ENCODE data around the gene PRDX1.
"Not testable (repeated sequence)": the region's sequence is repeated elsewhere in the genome, so short reads cannot be mapped to it uniquely, and the experiment has no call there.

Gene PRDX1

DNA sequence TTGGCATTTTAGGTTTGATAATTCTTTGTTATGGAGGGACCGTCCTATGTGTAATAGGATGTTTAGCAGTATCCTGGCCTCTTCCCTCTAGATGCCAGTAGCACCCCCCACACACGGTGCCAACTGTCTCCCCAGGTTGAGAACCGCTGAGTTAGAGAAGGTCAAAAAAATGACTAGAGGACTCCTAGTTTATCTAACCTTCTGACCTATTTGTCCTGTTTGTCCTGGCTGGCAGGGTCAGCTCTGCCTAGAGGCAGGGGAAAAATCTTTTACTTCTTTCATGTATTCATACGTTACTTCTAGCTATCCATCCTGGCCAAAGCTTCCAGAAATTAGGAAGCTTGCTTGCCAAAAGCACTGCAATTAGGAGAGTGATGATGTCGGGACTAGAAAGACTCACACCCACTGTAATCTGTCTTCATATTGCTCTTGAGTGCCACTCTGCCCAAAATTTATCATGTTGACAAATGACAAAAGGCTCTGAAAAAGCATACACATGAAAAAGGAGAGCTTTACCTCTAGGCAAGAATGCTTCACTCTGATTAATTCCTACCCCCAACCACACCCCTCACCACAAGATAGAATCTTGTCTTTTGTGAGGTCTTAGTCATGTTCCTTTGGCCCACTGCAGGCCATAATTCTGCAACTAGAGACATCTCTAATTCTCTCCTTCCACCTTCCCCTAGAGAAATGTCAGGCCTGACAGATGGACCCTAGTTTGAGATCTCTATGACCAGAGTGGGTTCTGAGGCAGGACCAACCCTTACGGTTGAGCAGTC lies 14.5 kb upstream of the PRDX1 start:
- DNase-seq, result peak; percentile 48

DNA sequence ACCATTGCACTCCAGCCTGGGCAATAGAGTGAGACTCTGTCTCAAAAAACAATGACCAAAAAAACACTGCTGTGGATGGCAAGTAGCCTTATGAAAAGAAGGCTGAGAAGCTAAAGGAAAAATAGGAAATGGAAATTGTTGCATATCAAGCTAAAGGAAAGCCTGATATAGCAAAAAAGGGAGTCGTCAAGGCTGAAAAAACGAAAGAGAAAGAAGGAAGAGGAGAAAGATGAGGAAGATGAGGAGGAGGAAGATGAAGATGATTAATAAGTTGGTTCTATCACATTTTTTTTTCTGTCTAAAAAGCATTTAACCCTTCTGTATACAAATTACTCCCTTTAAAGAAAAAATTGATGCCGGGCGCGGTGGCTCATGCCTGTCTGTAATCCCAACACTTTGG lies 10.2 kb upstream of the PRDX1 start:
- no peak for DNase-seq

DNA sequence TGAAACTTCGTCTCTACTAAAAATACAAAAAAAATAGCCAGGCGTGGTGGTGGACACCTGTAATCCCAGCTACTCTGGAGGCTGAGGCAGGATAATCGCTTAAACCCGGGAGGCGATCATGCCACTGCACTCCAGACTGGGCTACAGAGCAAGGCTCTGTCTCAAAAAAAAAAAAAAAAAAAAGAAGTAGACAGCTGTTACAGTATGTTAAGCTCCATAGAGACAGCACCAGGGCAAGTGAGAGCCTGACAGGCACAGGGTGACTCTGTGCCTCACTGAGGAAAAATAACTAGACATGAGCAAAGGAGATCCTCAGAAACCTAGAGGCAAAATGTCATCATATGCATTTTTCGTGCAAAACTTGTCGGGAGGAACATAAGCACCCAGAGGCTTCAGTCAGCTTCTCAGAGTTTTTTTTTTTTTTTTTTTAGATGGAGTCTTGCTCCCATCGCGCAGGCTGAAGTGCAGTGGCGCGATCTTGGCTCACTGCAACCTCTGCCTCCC lies 9.0 kb upstream of the PRDX1 start:
- no peak for DNase-seq

DNA sequence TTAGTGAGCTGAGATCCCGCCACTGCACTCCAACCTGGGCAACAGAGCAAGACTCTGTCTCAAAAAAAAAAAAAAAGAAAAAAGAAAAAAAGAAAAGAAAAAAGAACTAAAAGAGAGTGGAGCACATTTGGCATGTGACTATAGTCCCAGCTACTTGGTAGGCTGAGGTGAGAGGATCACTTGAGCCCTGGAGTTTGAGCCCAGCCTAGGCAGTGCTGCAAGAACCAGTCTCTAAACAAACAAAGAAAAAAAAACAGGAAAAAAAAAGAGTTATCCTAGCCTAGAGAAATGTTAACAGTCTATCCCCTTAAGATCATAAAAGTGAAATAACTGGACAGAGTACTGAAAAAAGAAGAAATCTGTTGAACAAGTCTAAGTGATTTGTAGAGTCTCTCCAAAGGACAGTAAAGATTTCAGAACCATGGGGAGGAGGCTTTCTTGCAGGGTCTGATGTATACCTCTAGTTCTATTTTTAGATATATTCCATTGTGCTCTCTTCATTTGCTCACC lies 4.5 kb upstream of the PRDX1 start:
- no peak for DNase-seq

DNA sequence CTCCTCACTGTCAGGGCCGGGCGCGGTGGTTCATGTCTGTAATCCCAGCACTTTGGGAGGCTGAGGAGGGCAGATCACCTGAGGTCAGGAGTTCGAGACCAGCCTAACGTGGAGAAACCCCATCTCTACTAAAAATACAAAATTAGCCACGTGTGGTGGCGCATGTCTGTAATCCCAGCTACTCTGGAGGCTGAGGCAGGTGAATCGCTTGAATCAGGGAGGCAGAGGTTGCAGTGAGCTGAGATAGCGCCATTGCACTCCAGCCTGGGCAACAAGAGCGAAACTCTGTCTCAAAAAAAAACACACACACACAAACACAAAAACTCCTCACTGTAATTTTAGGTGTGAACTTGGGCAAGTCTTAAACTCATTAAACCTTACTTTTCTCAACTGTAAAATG lies 2.3 kb upstream of the PRDX1 start:
- DNase-seq, result not testable (repeated sequence)

- DNase-seq, result peak; percentile 52
These were observed 1.8 kb upstream of the PRDX1 start for GRCh38 chr1:45523516-45523915.

DNA sequence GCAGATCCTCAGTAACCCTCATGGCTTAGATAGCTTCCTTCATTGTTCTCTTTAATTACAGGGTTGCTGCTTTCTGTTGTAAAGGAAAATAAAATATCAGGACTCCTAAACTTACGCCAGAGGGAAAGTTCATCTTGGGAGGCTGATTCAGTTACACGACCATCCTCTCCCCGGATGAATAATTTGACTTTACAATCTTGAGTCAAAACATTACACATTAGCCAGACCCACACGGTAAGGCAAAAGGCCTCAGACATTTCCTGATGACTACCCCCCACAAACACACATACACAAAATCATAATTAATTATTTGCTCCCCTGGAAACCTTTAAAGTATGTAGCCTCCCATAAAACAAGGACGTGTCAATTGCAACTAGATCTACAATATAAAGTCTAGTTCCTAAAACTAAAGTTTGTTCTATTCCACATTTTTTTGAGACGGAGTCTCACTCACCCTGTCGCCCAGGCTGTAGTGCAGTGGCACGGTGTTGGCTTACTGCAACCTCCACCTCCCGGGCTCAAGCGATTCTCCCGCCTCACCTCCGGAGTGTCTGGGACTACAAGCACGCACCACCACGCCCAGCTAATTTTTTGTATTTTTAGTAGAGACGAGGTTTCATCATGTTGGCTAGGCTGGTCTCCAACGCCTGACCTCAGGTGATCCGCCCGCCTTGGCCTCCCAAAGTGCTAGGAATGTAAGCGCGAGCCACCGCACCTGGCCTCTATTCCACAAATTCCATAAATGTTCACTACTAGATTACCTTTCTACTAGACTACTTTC lies 830 bp upstream of the PRDX1 start:
- DNase-seq, result peak; percentile 77

DNA sequence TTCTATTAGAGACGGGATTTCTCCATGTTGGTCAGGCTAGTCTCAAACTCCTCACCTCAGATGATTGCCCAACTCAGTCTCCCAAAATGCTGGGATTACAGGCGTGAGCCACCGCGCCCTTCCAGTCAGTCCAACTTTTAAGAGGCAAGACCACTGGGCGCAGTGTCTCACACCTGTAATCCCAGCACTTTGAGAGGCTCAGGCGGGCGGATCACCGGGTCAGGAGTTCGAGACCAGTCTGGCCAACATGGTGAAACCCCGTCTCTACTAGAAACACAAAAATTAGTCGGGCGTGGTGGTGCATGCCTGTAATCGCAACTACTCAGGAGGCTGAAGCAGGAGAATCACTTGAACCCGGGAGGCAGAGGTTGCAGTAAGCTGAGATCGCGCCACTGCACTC lies 1.9 kb downstream of the PRDX1 start:
- DNase-seq, result not testable (repeated sequence)

DNA sequence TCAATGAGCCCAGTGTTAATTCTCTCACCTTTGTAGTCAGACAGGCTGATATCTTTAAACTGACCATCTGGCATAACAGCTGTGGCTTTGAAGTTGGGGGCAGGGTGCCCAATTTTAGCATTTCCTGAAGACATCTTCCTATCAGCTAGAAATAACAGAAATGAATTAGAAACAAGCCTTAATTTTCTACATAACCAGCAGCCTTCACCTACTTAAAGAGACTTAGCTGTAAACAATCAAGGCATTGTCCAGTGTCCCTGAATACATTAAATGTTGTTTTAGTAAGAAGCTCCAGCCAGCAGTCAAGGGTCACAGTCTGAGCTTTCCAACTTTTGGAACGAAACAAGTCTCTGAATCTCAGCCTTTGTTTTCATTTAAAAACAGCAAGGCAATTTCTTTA lies 2.8 kb downstream of the PRDX1 start:
- DNase-seq, result no peak

DNA sequence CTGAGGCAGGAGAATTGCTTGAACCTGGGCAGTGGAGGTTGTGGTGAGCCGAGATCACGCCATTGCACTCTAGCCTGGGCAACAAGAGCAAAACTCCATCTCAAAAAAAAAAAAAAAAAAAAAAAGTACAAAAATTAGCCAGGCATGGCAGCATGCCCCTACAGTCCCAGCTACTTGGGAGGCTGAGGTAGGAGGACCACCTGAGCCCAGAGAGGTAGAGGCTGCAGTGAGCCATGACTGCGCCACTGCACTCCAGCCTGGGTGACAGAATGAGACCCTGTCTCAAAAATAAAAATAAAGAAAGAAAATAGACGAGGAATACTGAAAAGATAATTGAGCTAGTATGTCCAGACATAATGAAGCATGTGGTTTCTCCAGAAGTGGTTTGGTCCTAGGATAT lies 3.3 kb downstream of the PRDX1 start:
- not testable (repeated sequence) for DNase-seq

- DNase-seq, result no peak
These were observed 5.2 kb downstream of the PRDX1 start for GRCh38 chr1:45516465-45516864.

- DNase-seq, result no peak
These were observed 5.6 kb downstream of the PRDX1 start for GRCh38 chr1:45516036-45516435.

- not testable (repeated sequence) for DNase-seq
These were observed 8.0 kb downstream of the PRDX1 start for GRCh38 chr1:45513532-45514260.

- DNase-seq, result peak; percentile 70
These were observed 9.0 kb downstream of the PRDX1 start for GRCh38 chr1:45512641-45513054.

DNA sequence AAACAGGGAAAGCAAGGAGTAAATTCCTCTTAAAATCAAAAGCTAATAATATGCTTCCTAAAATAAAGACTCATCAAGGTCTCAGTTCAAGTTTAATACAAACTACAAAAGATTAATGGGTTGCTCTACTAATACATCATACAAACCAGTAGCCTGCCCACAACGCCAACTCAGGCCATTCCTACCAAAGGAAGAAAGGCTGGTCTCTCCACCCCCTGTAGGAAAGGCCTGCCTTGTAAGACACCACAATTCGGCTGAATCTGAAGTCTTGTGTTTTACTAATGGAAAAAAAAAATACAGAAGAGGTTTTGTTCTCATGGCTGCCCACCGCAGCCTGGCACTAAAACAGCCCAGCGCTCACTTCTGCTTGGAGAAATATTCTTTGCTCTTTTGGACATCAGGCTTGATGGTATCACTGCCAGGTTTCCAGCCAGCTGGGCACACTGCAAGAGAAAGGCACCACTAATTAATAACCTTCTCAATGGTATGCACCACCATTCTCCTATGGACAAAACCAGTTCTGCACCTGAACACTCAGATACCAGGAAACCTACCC lies 10.6 kb downstream of the PRDX1 start:
- DNase-seq, result no peak

- DNase-seq, result no peak
These were observed 11.4 kb downstream of the PRDX1 start for GRCh38 chr1:45510036-45510971.

DNA sequence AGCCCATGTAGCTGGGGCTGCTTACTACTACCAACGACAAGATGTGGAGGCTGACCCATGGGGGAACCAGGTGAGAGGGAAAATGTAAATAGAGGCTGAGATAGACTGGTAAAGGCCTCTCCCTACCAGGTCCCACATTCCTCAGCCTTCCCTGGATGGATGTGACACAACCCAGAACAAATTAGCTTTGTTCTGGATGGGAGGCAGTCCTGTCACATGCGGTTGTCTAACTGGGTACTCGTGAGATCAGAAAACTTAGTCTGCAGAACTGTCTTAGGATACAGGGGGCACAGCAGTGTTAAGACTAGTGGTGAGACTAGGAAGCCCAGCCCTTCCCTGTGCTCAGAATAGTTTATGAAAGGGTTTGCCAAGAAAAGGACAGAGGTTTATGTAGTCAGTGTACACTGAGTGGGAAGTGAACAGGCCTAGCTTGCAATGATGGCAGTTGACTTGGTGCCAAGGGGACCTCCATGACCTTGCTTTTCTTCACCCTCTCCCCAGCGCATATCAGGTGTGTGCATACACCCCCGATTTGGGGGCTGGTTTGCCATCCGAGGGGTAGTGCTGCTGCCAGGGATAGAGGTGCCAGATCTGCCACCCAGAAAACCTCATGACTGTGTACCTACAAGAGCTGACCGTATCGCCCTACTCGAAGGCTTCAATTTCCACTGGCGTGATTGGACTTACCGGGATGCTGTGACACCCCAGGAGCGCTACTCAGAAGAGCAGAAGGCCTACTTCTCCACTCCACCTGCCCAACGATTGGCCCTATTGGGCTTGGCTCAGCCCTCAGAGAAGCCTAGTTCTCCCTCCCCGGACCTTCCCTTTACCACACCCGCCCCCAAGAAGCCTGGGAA lies 13.2 kb downstream of the PRDX1 start:
- DNase-seq, result no peak

GRCh38 chr1:45507893-45508292 lies 13.8 kb downstream of the PRDX1 start:
- no peak for DNase-seq

- no peak for DNase-seq
These were observed 14.5 kb downstream of the PRDX1 start for GRCh38 chr1:45507195-45507594.

DNA sequence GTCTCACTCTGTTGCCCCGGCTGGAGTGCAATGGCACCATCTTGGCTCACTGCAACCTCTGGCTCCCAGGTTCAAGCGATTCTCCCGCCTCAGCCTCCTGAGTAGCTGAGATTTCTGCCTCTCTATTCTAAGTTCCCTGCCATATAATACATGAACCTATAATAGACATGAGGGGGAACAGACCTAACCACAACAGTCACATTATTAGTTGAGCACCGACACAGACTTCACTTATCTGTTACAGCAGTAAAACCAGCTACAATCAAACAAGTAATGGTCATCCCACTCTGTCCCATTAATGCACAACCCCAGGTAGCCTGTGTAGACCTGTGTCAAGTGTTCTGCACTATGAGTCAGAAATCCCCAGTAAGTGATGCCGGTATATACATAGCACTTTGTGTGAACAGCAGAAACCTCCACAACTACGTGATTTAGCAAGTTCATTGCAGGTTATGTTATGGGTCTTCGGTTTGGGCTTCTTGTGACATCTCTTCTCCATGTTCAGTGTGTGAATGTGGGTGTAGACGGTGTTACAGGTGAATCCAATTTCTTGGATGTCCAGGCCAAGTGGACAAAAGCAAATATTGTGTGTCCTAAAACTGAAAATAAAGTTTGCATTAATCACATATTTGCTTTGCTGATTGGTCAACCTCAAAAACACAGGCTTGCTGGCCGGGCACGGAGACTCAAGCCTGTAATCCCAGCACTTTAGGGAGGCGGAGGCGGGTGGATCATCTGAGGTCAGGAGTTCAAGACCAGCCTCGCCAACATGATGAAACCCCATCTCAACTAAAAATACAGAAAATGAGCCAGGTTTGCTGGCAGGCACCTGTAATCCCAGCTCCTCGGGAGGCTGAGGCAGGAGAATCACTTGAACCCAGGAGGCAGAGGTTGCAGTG lies 18.0 kb downstream of the PRDX1 start:
- DNase-seq, result no peak

Measured in activated CD4-positive, alpha-beta T cell treated with anti-CD3 and anti-CD28 coated beads, Interleukin-10, Interleukin-2, amounts not matched to agents 100 ng/mL and 50 ng/mL, durations not matched to agents 16 hours and 8 hours (primary cell).